CD4-positive, CD25-positive, alpha-beta regulatory T cell (primary cell): ENCODE results near the gene PNMA8A. TPM values are rescaled to one million over a fixed set of nuclear protein-coding genes. Genes with fewer than 3 reads are reported as not detected.

Source experiments
- ATAC-seq, 2 donors: fragments of 150-1000 bp; cut with Tn5 transposase; one replicate each; pipeline ENCODE4 v1.10.0; 2021; ENCODE audit warnings: low read depth in 2 of 2, moderate number of reproducible peaks in 2 of 2, moderate library complexity in 1 of 2
- DNase-seq, 3 donors: peaks; one replicate each; pipeline versions ENCODE4 v3.0.0 to v3.0.0-alpha.2; 2012 to 2022; ENCODE audit warnings: mixed read lengths in 1 of 3
- H3K27ac ChIP-seq: one replicate; pipeline ENCODE4 v1.7.0; 2013; ENCODE audit warnings: mild to moderate bottlenecking, low read length; ENCODE audit not compliant: insufficient read depth, poor library complexity, severe bottlenecking
- H3K27me3 ChIP-seq: one replicate; pipeline ENCODE4 v1.7.0; 2013; ENCODE audit warnings: low read length; ENCODE audit not compliant: control insufficient read depth, insufficient read depth
- H3K36me3 ChIP-seq: one replicate; pipeline ENCODE4 v1.7.0; 2013; ENCODE audit warnings: mild to moderate bottlenecking, low read length, moderate library complexity; ENCODE audit not compliant: control insufficient read depth, insufficient read depth
- H3K4me1 ChIP-seq: 2 replicates; pipeline ENCODE4 v1.7.0; 2013; ENCODE audit warnings: mild to moderate bottlenecking, low read length; ENCODE audit not compliant: insufficient read depth, control insufficient read depth, poor library complexity, severe bottlenecking
- H3K4me3 ChIP-seq: one replicate; pipeline ENCODE4 v1.7.0; 2013; ENCODE audit warnings: low read depth, mild to moderate bottlenecking, low read length, moderate library complexity
- H3K9me3 ChIP-seq, 2 experiments: 1 replicate in 1 of 2; 2 replicates in 1 of 2; pipeline ENCODE4 v1.7.0; 2013; ENCODE audit warnings: low read length in 2 of 2, mild to moderate bottlenecking in 1 of 2, moderate library complexity in 1 of 2; ENCODE audit not compliant: control insufficient read depth in 2 of 2
- H3K27ac Mint-ChIP-seq, 3 donors: one replicate each; pipeline ENCODE4 v1.8.0; 2020 to 2022; ENCODE audit warnings: mild to moderate bottlenecking in 3 of 3, mixed read lengths in 3 of 3, moderate library complexity in 2 of 3
- H3K27me3 Mint-ChIP-seq: one replicate; pipeline ENCODE4 v1.8.0; 2022; ENCODE audit warnings: mild to moderate bottlenecking, mixed read lengths
- H3K36me3 Mint-ChIP-seq: one replicate; pipeline ENCODE4 v1.8.0; 2020; ENCODE audit warnings: mixed read lengths
- H3K4me1 Mint-ChIP-seq, 4 donors: one replicate each; pipeline ENCODE4 v1.8.0; 2020 to 2022; ENCODE audit warnings: mixed read lengths in 4 of 4, mild to moderate bottlenecking in 1 of 4
- H3K4me3 Mint-ChIP-seq, 4 donors: one replicate each; pipeline ENCODE4 v1.8.0; 2020 to 2022; ENCODE audit warnings: mild to moderate bottlenecking in 4 of 4, mixed read lengths in 4 of 4, moderate library complexity in 3 of 4
- H3K9me3 Mint-ChIP-seq, 7 donors: one replicate each; pipeline ENCODE4 v1.8.0; 2020 to 2022; ENCODE audit warnings: mixed read lengths in 7 of 7, mild to moderate bottlenecking in 3 of 7, moderate library complexity in 2 of 7
- polyA plus RNA-seq, 4 donors: library from polyadenylated mRNA; unstranded; fragments of 300-500 nt; fragmentation: Illumina TruSeq; gene quantifications; one replicate each; pipeline ENCODE4 v1.2.3, GENCODE V29; 2021
- total RNA-seq: library from RNA; stranded (reverse); gene quantifications from one replicate; pipeline ENCODE4 v1.2.3, GENCODE V29; 2022

Gene PNMA8A
- total and polyA plus RNA-seq, 5 donors from 2014 or later = 0.05 TPM; not detected in 4

- DNase-seq (no peak), ATAC-seq (no peak)
- H3K4me1 ChIP-seq = no peaks in the 10 kb centered on the region
- Mint-ChIP-seq H3K9me3 (no peaks in the 10 kb centered on the region), H3K27ac (no peak overlapping the region), H3K4me1 (peaks cover 0 to 13% (median 7%) of the 10 kb centered on the region in 4 donors), H3K4me3 (no peak overlapping the region), H3K27me3 (peaks cover 56% of the 10 kb centered on the region), H3K36me3 (no peaks in the 10 kb centered on the region)
- no peak overlapping the region for H3K27ac ChIP-seq
- H3K36me3 ChIP-seq = no peaks in the 10 kb centered on the region
- no peak overlapping the region for H3K4me3 ChIP-seq
- peaks cover 9% of the 10 kb centered on the region for H3K27me3 ChIP-seq
- H3K9me3 ChIP-seq = no peaks in the 10 kb centered on the region
Measured at GRCh38 chr19:46423188-46423587, 48.2 kb downstream of the PNMA8A start.

- no peaks in the 10 kb centered on the region for H3K36me3 Mint-ChIP-seq
- Histone ChIP-seq H3K4me3 (no peak overlapping the region), H3K27me3 (peaks cover 7% of the 10 kb centered on the region), H3K36me3 (no peaks in the 10 kb centered on the region), H3K9me3 (no peaks in the 10 kb centered on the region), H3K27ac (no peak overlapping the region), H3K4me1 (no peaks in the 10 kb centered on the region)
- H3K4me3 Mint-ChIP-seq = no peak overlapping the region
- no peak overlapping the region for H3K27ac Mint-ChIP-seq
- H3K9me3 Mint-ChIP-seq = no peaks in the 10 kb centered on the region
- no peak for ATAC-seq
- peaks cover 50% of the 10 kb centered on the region for H3K27me3 Mint-ChIP-seq
- peaks cover 0 to 11% (median 6%) of the 10 kb centered on the region in 4 donors for H3K4me1 Mint-ChIP-seq
- DNase-seq = no peak
Measured at GRCh38 chr19:46422344-46422743, 49.0 kb downstream of the PNMA8A start.

GRCh38 chr19:46420056-46420455 is 51.3 kb downstream of the PNMA8A start:
- Mint-ChIP-seq H3K36me3 (no peaks in the 10 kb centered on the region), H3K27me3 (peaks cover 55% of the 10 kb centered on the region), H3K4me3 (peak overlapping the region in 1 of 4 donors; percentile 43), H3K9me3 (no peaks in the 10 kb centered on the region), H3K4me1 (peaks cover 0 to 13% (median 0%) of the 10 kb centered on the region in 4 donors), H3K27ac (no peak overlapping the region)
- Histone ChIP-seq H3K4me3 (no peak overlapping the region), H3K27me3 (no peaks in the 10 kb centered on the region), H3K36me3 (no peaks in the 10 kb centered on the region), H3K9me3 (no peaks in the 10 kb centered on the region), H3K27ac (no peak overlapping the region), H3K4me1 (peaks cover 6% of the 10 kb centered on the region)
- DNase-seq (no peak), ATAC-seq (no peak)

Other genes starting within 250 kb of the PNMA8A start
- gene IGFL1, start 241.8 kb downstream of the PNMA8A start, total RNA-seq = not detected
- not detected for gene IGFL1, start 241.8 kb downstream of the PNMA8A start, polyA plus RNA-seq
- not detected for gene HIF3A, start 174.5 kb downstream of the PNMA8A start, total RNA-seq
- not detected for gene HIF3A, start 174.5 kb downstream of the PNMA8A start, polyA plus RNA-seq
- gene PPP5C, start 124.5 kb downstream of the PNMA8A start, total RNA-seq = 34.6 TPM
- gene PPP5C, start 124.5 kb downstream of the PNMA8A start, polyA plus RNA-seq = 10 to 100 TPM; 16.2 to 24.8 (median 18.8) TPM
- not detected for gene CCDC8, start 58.0 kb downstream of the PNMA8A start, total RNA-seq
- not detected for gene CCDC8, start 58.0 kb downstream of the PNMA8A start, polyA plus RNA-seq
- gene PNMA8C, start 42.6 kb downstream of the PNMA8A start, total RNA-seq = not detected
- gene PNMA8C, start 42.6 kb downstream of the PNMA8A start, polyA plus RNA-seq = not detected
- not detected for gene PNMA8B, start 24.3 kb upstream of the PNMA8A start, total RNA-seq
- under 1 TPM in 3 of 4 donors, not detected in 1; 0.57 to 0.80 (median 0.62) TPM for gene PNMA8B, start 24.3 kb upstream of the PNMA8A start, polyA plus RNA-seq
- gene CALM3, start 129.8 kb upstream of the PNMA8A start, total RNA-seq = 286 TPM
- gene CALM3, start 129.8 kb upstream of the PNMA8A start, polyA plus RNA-seq = 100 to 1,000 TPM; 207 to 361 (median 286) TPM
- 8.6 TPM for gene PTGIR, start 153.5 kb upstream of the PNMA8A start, total RNA-seq
- gene PTGIR, start 153.5 kb upstream of the PNMA8A start, polyA plus RNA-seq = 10 to 100 TPM in 2 of 4 donors, 1 to 10 TPM in 1, under 1 TPM in 1; 0.31 to 16.8 (median 10.1) TPM
- gene GNG8, start 164.6 kb upstream of the PNMA8A start, total RNA-seq = not detected
- gene GNG8, start 164.6 kb upstream of the PNMA8A start, polyA plus RNA-seq = 10 to 100 TPM in 1 of 4 donors, 1 to 10 TPM in 2, not detected in 1; 6.8 to 15.7 (median 8.6) TPM
- not detected for gene DACT3, start 189.6 kb upstream of the PNMA8A start, total RNA-seq
- gene DACT3, start 189.6 kb upstream of the PNMA8A start, polyA plus RNA-seq = not detected
- 171 TPM for gene PRKD2, start 245.6 kb upstream of the PNMA8A start, total RNA-seq
- gene PRKD2, start 245.6 kb upstream of the PNMA8A start, polyA plus RNA-seq = 10 to 100 TPM; 37.0 to 54.5 (median 44.7) TPM